Stimulated activated naive CD4-positive, alpha-beta T cell (primary cell): Measurements from ENCODE around the gene LGALSL.

Source experiments
- DNase-seq, 6 experiments: peaks; one replicate each; lab custom pipeline; 2025; lab: John Stamatoyannopoulos, UW

LGALSL gene

DNA sequence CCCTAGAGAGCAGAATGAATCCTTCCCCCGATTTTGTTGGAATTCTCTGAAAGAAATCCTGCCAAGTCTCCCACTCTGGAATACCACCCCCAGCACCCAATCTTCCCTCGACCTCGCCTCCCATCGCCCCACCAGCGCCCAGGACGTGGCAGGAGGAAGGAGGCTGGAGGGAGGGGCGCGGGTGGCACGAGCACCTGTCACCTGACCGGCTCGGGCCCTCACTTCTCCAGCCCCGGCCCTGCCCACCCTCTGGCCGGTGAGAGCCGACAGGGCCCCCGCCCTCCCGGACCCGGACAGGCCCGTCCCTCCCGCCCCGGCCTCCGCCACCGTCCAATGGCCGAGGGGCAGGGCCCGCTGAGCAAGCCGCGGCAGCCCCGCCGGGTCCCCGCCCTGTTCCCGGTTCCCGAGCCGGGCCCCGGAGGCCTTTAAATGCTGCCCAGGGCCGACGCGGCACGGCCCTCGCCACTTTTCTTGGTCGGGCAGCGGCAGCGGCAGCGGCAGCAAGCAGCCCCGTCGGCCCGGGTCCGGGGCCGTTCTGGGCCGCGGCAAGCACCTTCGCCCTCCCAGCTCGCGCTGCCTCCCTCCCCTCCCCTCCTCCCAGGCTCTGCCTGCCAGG is at the start of gene LGALSL:
LGALSL (plus strand) TSS at position 393 of the 616 bp plus-strand sequence. CDS start 384 bp downstream, outside the sequence.
- peak in 3 of 6 experiments; percentile 36 to 51 (median 39) for DNase-seq

DNA sequence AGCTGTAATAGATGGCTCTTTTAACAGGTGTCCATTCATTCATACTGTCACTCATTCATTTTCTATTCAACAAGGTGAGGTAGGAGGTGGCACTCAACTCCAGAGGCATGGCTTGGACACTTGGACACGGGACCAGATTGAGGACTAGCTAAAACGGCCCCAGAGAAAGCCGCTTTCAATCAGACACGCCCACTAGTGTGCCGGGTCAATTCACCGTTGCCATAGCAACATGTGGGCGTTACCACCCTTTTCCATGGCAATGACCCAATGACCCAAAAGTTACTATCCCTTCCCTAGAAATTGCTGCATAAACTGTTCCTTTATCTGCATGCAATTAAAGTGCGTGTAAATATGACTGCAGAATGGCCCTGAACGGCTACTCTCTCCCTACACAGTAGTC is 49.2 kb upstream of the LGALSL start:
- DNase-seq = no peak

DNA sequence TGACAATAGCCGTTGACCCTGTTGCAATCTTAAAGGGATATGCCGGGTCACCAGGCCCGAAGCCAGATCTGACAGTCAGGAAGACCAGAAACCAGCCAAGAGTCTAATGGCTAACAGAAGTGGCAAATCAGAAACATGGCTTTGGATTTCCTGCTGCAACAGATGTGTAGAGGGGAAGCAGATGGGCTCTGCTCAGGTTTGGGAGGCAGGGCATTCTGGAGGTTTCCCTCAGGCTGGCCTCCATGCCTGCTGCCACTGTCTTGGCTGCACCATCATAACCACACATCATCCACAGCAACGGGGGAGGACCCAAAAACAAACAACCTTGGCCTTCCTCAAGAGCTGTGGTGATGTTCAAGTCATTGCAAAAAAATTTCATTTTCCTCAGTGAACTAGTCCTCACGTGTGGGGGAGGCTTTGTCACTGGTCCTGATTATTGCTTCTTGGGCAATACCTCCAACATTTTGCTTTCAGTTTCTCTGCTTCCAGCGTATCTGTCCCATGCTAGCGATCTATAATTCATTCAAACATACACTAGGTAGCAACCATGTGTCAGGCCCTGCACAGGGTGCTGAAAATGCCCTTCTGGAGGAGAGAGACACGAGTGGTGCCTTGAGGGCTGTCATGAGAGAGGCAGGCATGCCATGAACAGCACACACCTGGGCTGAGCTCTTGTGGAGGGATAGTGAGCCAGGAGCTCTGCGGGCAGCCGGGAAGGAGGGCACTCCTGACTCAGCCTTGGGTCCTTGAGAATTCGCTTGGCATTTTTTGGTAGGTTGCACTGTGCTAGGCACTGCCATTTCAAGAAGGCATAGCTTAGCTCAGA is 48.2 kb upstream of the LGALSL start:
- DNase-seq = no peak

DNA sequence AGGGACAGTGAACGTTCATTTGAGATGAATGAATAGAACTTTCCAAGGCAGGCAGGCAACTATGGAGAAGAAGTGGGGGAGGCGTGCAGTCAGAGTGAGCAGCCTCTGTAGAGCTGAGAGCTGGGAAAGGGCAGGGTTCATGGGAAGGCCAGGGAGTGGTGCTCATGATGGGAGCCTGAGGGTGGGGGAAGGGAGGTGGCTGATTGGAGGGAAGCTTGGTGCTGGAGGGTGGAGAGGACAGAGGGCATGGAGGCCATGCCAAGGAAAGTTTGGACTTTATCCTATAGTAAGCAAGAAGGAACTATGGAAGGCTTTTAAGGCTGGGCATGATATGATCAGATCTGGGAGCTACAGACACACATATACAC is 47.6 kb upstream of the LGALSL start:
- no peak for DNase-seq

DNA sequence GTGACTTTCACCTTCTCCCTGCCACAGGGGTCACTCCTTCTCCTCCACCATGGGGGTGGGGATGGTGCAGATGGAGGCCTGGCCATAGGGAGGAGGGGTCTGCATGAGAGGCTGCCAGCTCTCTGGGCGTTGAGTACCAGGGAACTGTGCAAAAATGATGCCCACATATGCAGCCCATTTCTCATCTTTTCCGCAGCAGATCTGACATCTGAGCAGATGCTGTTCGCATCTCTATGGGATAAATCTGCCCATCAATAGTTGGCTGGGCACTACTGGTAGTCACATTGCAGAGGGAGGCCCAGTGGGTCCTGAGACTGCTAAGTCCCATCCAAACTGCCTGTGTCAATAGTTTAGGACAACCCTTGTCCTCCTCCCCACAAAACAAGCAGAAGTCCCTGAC is 45.9 kb upstream of the LGALSL start:
- DNase-seq = no peak

DNA sequence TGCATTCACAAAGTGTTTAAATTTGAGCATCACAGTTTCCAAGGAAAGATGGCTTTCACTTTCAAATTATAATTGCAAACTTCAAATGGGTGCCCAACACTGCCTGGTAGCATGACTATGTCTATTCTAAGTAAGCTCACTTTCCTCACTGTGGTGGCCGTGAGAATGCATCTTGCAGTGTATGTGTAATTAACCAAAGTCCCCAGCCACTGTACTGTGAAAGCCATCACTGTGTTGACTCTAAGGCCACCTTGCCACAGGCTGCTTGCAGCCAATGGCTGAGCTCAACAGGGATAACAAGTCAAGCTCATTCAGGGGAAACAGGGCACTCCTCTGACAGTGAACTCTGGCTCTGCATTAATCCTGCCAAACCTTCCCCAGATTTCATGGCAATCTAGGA is 43.3 kb upstream of the LGALSL start:
- DNase-seq = no peak

DNA sequence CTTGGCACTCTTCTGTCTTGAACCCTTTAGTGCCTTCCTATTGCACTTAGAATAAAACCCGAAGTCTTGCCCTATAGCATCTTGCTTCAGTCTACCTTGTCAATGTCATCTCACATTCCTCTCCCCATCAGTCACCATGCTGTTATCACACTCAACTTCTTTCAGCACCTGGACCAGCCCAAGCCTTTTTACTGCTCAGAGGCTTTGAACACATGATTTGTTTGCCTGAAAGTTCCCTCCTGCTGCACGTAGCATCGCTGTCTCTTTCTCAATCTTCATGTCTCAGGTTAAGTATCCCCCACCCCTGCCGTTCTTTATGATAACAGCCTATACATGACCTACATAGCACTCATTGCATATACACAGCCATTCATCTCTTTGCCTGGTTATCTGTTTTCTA is 41.3 kb upstream of the LGALSL start:
- no peak for DNase-seq

DNA sequence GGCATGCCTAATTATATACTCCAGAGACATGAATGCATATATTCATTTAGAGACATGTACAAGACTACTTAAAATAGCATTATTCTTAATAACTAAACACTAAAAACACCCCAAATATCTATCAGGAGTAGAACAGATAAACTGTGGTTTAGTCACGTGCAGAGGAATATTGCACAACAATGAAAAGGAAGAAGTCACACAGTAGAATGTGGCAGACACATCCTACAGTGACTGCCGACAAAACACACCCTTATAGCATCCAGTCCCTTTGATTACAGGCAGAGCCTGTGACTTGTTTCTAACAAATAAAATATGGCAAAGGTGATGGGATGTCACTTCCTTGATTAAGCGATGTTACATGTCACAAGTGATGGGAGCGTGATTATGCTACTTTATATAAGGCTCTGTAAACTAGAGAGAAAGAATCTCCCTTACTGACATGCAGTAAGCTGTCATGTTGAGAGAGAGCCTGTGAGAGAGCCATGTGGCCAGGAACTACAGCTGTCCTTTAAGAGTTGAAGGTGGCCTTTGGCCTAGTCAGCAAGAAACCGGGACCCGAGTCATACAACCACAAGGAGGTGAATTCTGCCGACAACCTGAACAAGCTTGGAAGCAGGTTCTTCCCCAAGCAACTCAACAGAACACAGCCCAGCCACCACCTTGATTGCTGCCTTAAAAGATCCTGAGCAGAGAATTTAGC is 39.1 kb upstream of the LGALSL start:
- DNase-seq = no peak

DNA sequence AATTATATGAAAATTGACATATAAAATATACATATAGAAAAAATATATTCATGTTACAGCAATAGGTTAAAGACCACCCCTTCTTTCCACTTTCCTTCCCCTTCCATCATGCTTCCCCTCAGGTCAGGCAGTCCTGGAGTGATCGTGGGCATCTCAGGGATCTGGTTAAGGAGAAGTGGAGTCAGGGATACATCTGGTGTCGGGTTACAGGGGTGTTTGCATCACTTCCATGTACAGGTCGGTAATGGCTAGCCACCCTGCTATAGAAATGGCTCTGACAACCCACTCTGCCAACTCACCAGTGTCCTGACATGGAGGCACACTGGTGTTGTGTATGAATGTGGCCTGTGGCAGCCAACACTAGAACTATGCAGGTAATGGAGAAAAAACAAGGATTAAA is 36.3 kb upstream of the LGALSL start:
- no peak for DNase-seq

DNA sequence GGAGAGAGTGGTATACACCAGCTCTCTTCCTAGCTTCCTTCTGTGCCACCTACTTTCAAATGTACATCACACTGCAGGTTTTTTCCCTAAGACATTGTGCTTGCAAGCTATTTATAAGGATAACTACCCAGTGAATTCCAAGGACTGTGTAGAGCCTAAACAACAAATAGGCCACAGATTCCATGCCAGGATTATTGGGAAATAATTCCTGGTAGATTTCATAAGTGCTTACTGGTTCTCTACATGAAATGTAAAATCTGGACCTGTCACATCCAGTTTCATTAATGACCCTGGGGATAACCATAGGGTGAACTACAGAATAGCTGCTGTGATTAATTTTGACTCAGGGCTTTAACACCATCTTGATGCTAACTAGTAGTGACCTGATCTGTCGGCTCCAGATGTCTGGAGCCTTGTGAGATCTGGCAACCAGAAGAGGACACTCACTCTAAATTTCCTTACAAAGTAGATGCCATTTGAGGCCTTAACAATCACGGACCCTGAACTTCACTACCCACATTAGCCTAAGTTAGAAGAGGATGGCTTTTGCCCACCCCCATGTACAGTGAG is 34.3 kb upstream of the LGALSL start:
- DNase-seq = no peak

DNA sequence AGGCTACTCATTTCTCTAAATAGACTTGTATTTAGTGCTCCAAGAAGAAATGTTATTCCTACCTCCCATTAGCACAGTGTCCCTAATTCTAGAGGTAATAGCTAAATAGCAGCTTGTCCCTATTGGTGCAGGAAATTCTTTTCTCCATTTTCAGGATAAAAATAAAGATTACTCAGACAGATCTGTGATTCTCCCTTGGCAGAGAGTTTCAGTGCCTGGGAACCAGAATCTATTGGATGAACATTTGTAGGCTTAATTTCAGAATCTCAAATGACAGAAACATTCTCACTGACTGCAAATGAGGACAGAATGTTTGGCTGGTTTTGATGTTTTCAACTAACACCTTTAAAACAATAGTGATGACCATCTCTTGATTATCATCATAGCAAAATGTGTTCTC is 33.3 kb upstream of the LGALSL start:
- no peak for DNase-seq

DNA sequence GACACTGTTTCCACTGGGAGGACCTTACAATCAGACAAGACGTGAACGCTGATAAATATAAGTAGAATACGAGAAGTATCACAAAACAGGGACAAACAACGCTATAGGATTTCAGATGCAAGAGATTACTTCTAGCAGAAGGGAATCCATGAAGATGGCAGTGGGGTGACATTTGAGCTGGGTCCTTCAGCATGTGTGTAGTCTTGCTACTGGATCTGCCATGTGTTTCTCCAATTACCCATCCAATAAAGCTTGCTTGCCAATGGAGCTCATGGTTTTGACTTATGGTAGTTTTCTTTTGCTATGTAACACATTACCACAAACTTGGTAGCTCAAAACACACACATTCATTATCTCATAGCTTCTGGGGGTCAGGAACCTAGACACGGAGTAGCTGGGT is 32.8 kb upstream of the LGALSL start:
- DNase-seq = no peak

DNA sequence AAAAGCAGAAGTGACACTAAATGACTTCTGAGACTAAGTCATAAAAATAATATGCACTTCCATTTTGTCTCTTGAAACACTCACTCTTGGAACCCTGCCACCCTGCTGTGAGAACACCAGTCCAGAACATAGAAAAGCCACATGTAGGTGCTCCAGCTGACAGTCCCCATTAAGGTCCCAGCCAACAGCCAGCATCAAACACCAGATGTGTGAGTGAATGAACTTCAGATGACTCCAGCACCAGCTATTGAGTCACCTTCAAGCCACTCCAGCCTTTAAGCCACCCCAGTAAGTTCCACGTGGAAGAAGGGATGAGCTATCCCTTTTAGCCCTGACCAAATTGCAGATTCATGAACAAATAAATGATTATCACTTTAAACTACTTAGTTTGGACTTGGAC is 31.5 kb upstream of the LGALSL start:
- no peak for DNase-seq

DNA sequence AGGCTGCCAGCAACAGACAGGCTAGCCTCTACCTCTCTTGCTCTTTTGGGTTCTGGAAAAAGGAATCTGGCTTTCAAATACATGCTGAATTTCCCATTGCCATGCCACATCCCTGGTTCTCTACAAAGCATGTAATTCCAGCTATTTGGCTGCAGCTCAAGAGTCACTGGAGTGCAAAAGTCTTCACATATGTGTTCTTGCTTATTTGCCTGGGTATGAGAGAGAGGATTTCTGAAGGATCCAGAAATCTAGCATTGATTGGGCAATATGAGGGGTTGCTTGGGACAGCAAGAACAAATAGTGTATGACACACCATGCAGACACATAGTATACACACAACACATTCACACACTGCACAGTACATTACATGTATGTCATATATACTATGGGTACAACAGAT is 30.7 kb upstream of the LGALSL start:
- DNase-seq = no peak

DNA sequence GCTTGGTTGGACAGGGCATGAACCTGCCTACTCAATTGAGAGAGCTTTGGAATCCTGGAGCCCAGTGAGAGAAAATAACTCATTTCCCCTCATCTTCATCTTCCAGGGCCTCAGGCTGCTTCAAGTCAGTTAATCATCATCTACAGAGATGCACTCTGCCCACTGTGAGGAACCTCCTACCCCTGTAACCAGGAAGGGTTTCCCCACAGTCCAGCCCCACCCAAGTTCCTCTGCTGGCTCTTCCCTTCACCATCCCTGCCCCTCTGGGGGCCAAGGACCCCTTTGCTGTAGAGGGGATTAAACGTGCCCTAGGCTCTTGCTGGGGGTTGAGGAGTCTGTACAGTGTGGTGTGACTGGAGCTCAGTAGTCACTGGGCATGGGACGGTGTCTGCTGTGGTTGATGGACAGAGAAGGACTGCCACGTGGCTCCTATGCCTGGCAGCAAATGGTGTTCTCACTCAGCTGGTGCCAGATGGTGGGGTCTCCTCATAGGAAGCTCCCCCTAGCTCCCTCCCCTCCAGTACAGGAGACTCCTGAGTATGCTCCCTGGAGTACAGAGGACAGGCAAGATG is 29.5 kb upstream of the LGALSL start:
- no peak for DNase-seq

DNA sequence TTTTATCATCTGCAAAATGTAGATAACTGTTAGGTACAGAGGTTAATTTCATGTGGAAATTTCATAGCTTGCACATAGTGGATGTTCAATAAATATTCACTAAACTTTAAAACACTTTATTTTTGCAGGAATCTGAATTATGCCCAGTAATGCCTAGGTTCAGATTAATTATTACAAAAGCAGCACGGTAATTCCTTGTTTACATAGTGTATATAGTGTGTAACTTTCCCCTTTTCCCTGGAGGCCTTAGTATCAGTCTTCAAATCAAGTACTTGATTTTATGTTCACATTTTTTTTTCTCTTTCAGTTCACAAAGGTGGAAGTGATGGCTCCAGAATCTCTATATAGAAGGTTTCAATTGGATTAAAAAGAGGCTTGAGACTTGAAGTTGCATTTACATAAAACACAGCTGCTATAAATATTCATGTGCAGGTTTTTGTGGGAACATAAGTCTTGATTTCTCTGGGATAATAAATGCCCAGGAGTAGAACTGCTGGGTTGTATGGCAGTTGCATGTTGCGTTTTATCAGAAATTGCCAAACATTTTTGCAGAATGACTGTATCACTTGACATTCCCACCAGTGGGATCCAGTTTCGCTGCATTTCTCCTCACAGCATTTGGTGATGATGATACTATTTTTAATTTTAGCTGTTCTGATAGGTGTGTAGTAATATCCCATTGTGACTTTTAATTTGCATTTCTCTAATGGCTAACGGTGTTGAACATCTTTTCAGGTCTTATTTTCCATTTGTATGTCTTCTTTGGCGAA is 27.6 kb upstream of the LGALSL start:
- DNase-seq = no peak

DNA sequence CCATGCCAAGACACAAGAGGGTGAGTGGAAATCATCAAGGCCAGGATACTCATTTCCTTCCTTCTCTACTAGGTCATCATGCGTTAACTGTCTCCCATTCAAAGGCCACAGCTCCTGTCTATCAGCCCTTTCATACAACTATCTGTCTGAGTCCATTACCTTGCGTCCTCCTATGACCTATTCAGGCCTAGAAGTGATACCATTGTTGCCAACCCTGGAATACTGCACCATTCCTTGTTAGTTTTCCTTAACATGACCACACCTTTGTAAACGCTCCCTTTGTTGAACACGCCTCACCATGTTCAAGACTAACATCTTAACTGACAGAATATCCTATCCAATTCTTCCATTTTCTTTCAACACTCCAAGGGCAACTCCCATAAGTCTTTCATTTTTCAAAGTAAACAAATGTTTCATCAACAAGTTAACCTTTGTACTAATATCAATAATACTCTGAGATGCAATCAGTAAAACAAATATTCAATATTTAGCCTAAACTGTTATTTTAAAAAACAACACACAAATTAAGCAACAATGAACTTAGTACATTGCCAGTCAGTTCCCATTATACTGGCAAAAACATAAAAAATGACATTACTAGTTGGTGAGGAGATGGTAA is 19.8 kb upstream of the LGALSL start:
- DNase-seq = no peak

DNA sequence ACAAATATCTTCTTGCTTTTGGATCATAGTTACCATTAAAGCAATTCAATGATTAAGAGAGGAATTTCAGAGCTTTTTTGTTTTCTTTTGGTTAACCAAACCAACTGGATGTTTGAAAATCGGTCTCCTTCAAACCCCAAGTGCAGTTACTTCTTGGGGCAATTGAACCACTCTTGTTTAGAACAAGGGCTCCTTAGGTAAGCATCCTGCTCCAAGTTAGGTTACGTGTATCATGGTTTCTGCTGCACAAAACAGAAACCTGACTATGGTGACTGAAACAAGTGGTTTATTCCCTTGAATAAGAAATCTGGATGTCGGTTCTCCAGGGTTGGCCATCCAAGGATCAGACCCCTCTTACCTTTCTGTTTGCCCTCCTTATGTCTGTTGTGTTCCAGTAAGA is 16.1 kb upstream of the LGALSL start:
- DNase-seq = no peak

DNA sequence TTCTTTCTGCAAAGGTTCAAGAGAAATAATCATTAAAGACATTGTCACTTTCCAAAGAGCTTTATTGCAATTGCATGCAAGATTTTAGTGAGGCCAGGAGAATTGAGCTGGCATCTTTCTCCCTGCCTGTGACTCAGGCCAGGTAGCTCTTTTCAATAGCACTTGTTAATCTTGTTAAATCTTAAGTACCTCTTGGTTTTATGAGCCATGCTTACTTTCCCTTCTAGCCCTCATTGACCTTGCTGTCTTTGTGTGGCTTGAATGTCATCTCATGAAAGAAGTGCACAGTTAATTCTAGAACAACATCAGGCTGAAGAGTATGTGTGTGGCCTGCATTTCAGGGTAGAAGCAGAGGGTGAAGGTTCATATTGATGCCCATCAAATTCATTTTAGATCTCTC is 14.8 kb upstream of the LGALSL start:
- no peak for DNase-seq

DNA sequence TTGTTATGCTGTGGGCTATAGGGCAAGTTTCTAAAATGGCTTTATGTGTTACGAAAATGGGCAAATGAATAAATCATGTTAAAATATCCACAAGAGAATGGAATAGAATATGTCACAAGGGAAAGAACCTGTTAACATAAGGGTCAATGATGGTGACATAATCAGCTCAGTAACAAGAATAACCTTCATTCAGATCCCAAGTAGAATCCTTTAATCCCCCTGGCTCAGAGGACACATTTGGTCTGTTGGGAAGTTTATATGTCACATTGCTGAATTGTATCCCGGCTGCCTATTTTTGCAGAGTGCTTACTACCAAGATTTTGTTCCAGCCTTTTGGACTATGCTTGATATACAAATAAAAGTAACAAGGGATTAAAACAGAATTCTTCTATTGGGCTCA is 13.1 kb upstream of the LGALSL start:
- DNase-seq = no peak

DNA sequence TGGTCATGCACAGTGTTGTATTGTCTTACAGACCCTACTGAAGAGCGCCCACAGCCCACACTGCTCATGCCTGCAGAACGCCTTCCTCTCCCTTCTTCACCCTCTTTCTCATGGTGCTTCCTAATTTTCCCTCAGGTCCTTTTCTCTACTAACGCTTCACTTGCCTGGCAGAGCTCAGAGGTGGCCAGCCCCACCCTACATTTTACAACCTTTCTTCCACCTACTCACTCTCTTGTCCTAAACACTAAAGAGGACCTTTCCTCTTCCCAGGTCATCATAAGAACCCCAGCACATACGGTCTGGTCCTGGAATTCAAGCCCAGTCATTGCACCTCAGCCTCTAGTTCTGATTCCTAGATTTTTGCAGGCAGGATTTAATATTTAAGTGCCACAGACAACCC is 11.7 kb upstream of the LGALSL start:
- DNase-seq = no peak
